Mesothelial cell of epicardium (in vitro differentiated cells): Measurements from ENCODE around the gene REXO5. TPM values are rescaled to one million over a fixed set of nuclear protein-coding genes. Genes with fewer than 3 reads are reported as not detected.
"Not testable (repeated sequence)": the region's sequence is repeated elsewhere in the genome, so short reads cannot be mapped to it uniquely, and the experiment has no call there.

Experiments used
- DNase-seq, 2 experiments: peaks; one replicate each; pipeline ENCODE4 v3.0.0; 2021; ENCODE audit warnings: low spot score in 2 of 2; ENCODE audit not compliant: unreplicated experiment in 2 of 2
- H3K27ac Mint-ChIP-seq: 2 replicates; pipeline ENCODE4 v1.8.0; 2021; ENCODE audit warnings: mixed read lengths
- H3K27me3 Mint-ChIP-seq: 2 replicates; pipeline ENCODE4 v1.8.0; 2021; ENCODE audit warnings: low read depth, mixed read lengths
- H3K36me3 Mint-ChIP-seq: 2 replicates; pipeline ENCODE4 v1.8.0; 2021; ENCODE audit warnings: mixed read lengths
- H3K4me1 Mint-ChIP-seq: 2 replicates; pipeline ENCODE4 v1.8.0; 2021; ENCODE audit warnings: mixed read lengths
- H3K4me3 Mint-ChIP-seq: 2 replicates; pipeline ENCODE4 v1.8.0; 2021; ENCODE audit warnings: mild to moderate bottlenecking, moderate library complexity, mixed read lengths
- H3K9me3 Mint-ChIP-seq: 2 replicates; pipeline ENCODE4 v1.8.0; 2021; ENCODE audit warnings: mixed read lengths
- total RNA-seq: library from RNA; stranded (reverse); gene quantifications from 3 replicates; pipeline ENCODE4 v1.2.1, GENCODE V29; 2021
- TF ChIP-seq, protein P1 (sequence below): fragments of 200-600 bp; sonication (generic); IDR thresholded peaks from one replicate; pipeline ENCODE4 v1.5.0; 2021; ENCODE audit warnings: antibody characterized with exemption; ENCODE audit not compliant: unreplicated experiment

Gene REXO5
- total RNA-seq, 1 donor from 2014 or later: 5.1 TPM

DNA sequence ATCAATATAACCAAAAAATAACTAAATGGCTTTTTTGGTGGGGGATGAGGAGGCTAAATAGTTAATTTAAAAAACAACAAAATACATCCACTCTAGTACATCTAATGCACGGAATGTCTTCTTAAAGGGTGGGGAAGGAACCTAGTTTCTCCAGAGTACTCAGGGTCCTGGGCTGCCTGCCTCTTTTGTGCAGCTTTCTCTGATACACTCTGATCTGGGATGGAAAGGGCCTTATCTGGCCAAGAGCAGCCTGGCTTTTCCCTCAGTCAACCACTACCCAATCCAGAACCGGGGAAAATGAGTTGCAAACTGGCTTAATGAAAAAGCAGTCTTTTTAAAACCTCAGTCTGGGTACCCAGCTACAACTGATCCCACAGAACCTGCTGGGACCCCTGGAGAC, 51.0 kb downstream of the REXO5 start:
- Mint-ChIP-seq H3K4me1 (peaks cover 8% of the 10 kb centered on the region), H3K4me3 (no peak overlapping the region), H3K9me3 (no peaks in the 10 kb centered on the region), H3K27me3 (no peaks in the 10 kb centered on the region), H3K36me3 (peaks cover 27% of the 10 kb centered on the region), H3K27ac (no peak overlapping the region)
- no peak for DNase-seq
- TF ChIP-seq, protein P1, sequence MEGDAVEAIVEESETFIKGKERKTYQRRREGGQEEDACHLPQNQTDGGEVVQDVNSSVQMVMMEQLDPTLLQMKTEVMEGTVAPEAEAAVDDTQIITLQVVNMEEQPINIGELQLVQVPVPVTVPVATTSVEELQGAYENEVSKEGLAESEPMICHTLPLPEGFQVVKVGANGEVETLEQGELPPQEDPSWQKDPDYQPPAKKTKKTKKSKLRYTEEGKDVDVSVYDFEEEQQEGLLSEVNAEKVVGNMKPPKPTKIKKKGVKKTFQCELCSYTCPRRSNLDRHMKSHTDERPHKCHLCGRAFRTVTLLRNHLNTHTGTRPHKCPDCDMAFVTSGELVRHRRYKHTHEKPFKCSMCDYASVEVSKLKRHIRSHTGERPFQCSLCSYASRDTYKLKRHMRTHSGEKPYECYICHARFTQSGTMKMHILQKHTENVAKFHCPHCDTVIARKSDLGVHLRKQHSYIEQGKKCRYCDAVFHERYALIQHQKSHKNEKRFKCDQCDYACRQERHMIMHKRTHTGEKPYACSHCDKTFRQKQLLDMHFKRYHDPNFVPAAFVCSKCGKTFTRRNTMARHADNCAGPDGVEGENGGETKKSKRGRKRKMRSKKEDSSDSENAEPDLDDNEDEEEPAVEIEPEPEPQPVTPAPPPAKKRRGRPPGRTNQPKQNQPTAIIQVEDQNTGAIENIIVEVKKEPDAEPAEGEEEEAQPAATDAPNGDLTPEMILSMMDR: no peak

DNA sequence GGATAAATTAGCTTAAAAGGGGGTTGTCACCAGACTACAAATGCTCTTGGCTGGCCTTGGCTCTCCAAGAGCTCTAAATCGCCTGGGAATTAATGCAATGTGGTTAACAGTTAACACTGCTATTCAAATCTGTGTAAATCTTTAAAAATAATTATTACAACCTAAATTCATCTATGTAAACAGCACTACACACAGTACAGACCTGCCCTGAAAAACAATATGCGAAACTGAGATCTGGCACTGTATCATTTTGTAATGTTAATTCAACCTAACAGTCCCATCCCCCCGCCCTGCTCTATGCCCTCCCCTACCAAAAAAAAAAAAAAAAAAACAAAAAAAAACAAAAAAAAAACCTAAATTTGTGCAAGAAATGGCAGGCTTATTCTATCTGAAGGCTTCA, 52.9 kb downstream of the REXO5 start:
- H3K4me1 Mint-ChIP-seq: no peaks in the 10 kb centered on the region
- H3K4me3 Mint-ChIP-seq: no peak overlapping the region
- H3K9me3 Mint-ChIP-seq: peaks cover 6% of the 10 kb centered on the region
- DNase-seq: no peak
- TF ChIP-seq, protein P1: no peak
- H3K27ac Mint-ChIP-seq: no peak overlapping the region
- no peaks in the 10 kb centered on the region for H3K27me3 Mint-ChIP-seq
- peaks cover 31% of the 10 kb centered on the region for H3K36me3 Mint-ChIP-seq

DNA sequence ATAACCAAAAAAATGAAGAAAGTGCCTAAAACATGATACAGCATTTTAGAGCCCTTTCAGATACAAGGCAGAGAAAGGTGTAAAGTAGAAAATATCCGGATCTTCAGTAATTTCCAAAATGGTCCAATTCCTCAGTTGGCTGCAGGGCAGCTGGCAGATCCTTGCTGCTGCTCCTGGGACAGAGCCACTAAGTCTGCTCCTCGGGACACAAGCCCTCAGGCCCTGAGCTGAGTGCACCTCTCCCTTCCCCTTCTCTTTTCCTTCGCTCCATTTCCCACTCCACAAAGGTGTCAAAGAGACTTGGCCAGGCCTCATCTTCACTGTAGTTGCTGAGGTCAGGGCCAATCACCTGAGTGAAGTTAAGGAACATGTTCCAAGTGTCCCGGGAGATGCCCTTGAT, 53.4 kb downstream of the REXO5 start:
- DNase-seq: no peak
- no peak overlapping the region for H3K27ac Mint-ChIP-seq
- TF ChIP-seq, protein P1: no peak
- peaks cover 2% of the 10 kb centered on the region for H3K4me1 Mint-ChIP-seq
- H3K36me3 Mint-ChIP-seq: peaks cover 33% of the 10 kb centered on the region
- no peak overlapping the region for H3K4me3 Mint-ChIP-seq
- H3K9me3 Mint-ChIP-seq: peaks cover 9% of the 10 kb centered on the region
- H3K27me3 Mint-ChIP-seq: no peaks in the 10 kb centered on the region

DNA sequence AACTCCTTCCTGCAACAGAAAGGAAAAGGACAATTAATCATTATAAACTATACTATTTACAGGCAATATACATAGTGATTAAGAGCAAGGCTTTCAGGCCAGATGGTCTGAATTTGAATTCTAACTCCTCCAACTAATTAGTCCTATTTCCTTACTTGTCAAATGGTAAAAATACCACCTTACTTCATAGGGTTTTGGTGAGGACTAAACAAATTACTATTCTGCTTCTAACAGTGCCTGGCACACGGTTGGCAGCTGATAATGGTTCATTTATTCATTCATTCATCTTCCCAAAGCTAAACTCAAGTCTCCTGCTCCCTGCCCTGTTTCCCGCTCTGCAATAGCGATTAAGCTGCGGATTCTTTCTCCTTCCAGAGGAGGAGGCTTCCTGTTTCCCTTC, 54.0 kb downstream of the REXO5 start:
- Mint-ChIP-seq H3K27me3 (no peaks in the 10 kb centered on the region), H3K27ac (no peak overlapping the region), H3K9me3 (peaks cover 11% of the 10 kb centered on the region), H3K4me3 (no peak overlapping the region), H3K4me1 (peaks cover 3% of the 10 kb centered on the region), H3K36me3 (peaks cover 28% of the 10 kb centered on the region)
- TF ChIP-seq, protein P1: no peak
- no peak for DNase-seq

DNA sequence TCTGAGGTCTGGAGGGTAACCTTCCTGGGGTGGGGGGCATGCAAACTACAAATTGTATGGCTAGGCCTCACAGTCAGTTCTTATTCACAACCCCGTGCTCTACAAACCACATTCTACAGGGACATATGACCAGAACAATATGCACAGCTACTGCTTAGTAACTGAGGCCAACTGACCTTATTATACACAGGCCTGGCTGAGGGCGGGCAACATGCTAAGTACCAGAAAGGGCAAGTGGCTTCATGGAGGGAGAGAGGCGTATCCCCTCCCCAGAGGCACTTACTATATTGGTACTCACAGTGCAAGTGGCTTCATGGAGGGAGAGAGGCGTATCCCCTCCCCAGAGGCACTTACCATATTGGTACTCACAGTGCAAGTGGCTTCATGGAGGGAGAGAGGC, 54.7 kb downstream of the REXO5 start:
- Mint-ChIP-seq H3K9me3 (peaks cover 11% of the 10 kb centered on the region), H3K36me3 (peaks cover 25% of the 10 kb centered on the region)
- not testable (repeated sequence) for DNase-seq, H3K4me1 Mint-ChIP-seq, H3K27me3 Mint-ChIP-seq, H3K4me3 Mint-ChIP-seq, H3K27ac Mint-ChIP-seq

DNA sequence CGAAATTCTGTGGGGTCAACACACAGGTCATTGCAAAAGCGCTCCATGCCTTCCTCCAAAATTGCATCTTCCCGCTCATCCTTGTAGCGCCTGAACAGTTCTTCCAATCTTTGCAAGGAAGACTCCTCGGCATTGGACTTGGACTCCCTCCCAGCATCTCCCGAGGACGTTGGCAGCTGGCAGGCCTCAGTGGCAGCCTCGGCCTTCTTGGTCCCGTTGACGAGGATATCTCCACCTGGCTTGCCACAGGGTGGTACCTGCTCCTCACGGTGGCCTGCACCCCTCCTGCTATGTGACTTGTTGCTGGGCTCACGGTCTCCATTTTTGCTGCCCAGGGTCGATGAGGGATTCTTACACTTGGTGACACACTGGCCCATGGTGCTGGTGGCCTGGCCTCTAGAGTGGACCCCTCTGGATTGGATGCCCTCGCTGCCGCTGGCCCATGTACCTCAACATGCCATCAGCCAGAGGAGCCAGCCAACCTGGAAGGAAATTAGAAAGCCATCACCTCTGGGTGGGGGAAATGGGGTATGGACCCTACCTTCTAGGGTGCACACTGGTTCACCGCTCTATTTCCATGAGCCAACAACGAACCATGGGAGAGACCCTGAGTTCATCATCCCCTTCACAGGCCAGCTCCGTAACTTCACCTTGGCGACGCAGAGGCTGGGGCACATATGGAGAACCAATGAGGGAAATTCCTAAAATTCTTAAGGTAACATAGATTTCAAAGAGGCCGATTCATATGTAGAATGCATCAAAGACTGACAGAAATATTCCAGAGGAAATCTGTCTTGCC, 56.0 kb downstream of the REXO5 start:
- TF ChIP-seq, protein P1: no peak
- no peak for DNase-seq
- H3K27ac Mint-ChIP-seq: no peak overlapping the region
- no peaks in the 10 kb centered on the region for H3K27me3 Mint-ChIP-seq
- peaks cover 23% of the 10 kb centered on the region for H3K36me3 Mint-ChIP-seq
- no peak overlapping the region for H3K4me3 Mint-ChIP-seq
- peaks cover 19% of the 10 kb centered on the region for H3K4me1 Mint-ChIP-seq
- H3K9me3 Mint-ChIP-seq: peaks cover 11% of the 10 kb centered on the region

DNA sequence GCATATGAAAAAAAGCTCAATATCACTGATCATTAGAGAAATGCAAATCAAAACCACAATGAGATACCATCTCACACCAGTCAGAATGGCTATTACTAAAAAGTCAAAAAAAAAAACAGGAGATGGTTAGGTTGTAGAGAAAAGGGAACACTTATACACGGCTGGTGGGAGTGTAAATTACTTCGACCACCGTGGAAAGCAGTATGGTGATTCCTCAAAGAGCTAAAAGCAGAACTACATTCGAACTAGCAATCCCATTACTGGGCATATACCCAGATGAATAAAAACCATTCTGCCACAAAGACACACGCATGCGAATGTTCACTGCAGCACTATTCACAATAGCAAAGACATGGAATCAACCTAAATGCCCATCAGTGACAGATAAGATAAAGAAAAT, 58.0 kb downstream of the REXO5 start:
- DNase-seq, H3K27ac Mint-ChIP-seq, H3K4me3 Mint-ChIP-seq, H3K27me3 Mint-ChIP-seq: not testable (repeated sequence)
- Mint-ChIP-seq H3K4me1 (peaks cover 25% of the 10 kb centered on the region), H3K36me3 (peaks cover 23% of the 10 kb centered on the region), H3K9me3 (peaks cover 11% of the 10 kb centered on the region)
